CD1c-positive myeloid dendritic cell (primary cell): ENCODE results near the gene WDR17.

Experiments
- DNase-seq: peaks from one replicate; pipeline ENCODE4 v3.0.0-alpha.2; 2016; ENCODE audit errors: extremely low spot score

The WDR17 gene

DNA sequence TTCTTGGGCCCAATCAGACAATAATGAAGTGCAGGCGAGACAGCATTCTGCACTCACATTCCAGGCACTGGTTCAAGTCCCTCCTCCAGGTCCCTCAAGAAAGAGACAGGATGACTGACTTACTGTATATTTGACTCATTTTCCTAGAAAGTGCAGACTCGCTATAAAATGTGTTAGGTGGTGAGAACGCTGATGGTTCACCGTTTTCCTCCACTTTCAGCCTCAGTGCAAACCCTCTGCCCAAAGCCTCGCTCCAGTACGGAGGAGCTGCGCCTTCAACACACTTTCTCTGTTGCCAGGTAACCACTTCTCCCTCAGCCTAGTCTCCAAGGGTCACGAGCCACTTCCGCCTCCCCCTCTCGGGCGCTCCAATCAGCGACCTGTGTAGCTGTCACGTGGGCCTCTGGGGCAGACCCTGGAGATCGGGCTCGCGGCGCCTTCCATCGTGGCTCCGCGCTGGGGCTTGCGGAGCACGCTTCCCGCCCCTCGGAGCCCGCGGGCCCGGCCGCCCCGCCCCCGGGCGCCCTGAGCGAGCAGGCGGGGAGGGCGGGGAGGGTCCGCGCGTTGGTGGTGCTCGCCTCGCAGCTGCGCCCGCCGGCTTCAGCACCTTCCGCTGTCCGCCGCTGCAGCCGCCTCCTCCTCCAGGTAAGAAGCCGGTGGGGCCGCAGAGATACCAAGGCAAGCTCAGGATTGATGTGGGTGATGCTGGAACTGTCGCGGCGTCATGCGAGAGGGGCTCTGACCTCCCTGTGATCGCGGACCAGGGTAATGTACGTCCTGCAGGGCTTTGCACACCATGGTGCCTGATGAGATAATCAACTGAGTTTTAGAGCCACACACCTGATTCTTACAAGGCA lies at the start of gene WDR17:
Gene WDR17, plus strand, starts transcription at position 407 of the 857 bp plus-strand sequence. CDS start 45,740 bp downstream, outside the sequence.
- DNase-seq: peak; percentile 88

DNA sequence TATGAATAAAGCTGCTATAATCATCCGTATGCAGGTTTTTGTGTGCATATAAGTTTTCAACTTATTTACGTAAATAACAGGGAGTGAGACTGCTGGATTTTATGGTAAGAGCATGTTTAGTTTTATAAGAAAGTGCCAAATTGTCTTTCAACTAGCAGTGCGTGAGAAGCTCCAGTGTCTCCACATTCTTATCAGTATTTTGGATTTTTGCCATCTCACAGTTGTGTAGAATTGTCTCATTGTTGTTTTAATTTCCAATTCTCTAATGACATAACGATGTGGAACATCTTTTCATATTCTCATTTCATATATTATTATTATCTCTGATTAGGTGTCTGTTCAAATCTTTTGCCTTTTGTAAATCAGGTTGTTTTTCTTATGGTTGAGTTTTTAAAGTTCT lies 49.0 kb upstream of the WDR17 start:
- no peak for DNase-seq

DNA sequence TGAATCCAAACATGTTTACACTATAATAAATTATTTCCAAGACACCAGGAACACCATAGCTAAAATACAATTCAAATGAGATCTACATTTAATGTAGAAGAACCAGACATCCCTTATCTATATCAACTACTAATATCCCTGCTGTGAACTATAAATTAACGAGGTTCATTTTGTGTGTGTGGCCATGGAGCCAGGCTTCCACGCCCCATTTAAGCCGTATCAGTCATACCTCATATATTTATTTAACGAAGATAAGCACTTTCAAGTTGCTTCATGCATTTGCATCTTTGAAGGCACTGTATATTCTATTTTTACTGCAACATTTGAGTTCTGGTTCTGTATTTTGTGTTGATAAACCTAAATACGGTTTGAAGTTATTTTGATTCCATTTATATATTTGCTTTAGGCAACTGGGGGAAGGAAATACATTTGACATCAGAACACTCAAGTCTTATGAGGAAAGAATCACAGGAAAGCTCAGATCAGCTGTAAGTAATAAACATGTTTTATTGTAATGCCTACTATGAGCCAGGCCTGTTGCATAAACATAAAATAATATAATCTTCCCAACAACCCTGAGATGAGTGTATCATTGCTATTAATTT lies 45.1 kb upstream of the WDR17 start:
- DNase-seq: no peak

DNA sequence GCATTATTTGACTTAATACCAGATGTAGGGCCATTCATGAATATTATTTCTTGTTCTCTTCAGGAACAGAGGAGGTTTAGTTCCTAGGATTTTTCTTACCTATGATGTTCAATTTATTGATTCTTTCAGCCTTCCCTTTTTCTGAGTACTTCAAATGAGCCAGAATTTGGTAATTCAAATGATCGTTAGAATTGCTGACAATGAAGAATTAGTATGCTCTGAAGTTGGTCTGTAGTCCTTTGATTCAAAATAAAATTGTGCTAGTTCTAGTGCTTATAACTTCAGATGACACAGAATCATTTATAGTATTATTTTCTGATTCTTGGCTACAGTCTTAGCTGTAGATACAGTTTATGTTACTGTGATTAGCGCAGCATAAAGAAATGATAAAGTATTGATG lies 35.2 kb upstream of the WDR17 start:
- no peak for DNase-seq

DNA sequence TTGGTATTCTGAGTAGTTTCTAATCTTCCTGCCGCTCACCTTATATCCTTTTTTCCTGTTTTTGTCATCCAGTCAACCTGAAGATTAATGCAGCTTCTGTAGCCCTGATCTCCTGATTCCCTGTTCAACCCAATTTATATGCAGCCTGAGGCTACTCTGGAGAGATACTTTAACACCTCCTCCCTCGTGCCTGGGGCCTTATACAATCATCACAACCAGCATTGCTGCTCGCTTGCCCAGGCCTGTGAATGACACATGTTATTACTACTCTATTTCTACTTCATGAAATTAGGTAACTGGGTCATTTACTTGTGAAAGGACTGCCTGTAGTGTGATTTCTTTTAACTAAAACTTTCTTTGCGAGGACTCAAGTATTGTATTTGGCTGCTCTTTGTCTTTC lies 33.7 kb upstream of the WDR17 start:
- no peak for DNase-seq

DNA sequence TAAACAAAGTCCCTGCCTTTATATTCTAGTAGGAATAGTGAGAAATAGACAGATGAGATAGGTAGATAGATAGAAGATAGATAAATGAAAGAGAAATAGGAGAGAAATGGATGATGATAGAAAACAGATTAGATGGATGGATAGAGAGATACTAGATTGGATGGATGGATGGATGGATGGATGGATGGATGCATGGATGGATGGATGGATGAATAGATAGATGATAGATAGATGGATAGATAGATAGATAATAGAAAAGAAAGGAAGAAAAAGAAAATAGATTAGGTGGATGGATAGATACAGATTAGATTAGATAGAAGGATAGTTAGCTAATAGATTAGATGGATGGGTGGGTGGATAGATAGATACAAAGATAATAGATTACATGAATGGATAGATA lies 33.2 kb upstream of the WDR17 start:
- DNase-seq: no peak

DNA sequence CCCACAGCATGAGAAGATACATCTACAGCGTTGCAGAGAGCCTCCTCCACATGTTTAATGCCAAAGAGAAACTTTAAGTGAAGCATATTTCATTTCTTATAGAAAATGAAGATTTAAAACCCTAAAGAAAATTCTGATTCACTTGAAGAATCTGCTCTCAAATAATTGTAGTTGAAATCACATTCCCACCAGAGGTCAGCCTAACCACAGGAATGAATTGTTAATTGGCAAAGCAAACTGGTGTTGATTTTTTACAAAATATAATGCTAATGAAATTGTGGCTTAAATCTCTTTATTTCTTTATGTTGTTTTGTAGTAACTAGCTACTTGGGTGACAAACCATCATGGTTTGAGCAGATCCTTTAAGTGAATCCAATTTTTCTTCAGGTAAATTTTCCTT lies 31.1 kb upstream of the WDR17 start:
- peak; percentile 28 for DNase-seq

DNA sequence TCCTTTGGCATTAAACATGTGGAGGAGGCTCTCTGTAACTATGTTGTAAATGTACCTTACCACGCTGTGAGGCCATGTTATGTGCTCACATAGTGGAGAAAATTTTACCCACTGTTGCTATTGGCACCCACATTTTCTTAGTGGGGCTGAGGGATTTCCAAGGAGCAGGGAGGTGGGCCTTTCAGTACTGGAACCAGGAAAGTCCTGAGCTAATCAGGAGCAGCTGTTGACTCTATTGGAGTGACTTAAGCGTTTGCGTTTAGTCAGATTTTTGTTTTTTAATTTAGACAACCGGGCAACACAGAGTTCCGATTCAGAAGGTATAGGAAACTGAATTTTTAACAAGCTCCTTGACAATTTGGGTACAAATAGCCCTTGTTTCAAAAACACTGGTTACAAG lies 30.7 kb upstream of the WDR17 start:
- DNase-seq: no peak

DNA sequence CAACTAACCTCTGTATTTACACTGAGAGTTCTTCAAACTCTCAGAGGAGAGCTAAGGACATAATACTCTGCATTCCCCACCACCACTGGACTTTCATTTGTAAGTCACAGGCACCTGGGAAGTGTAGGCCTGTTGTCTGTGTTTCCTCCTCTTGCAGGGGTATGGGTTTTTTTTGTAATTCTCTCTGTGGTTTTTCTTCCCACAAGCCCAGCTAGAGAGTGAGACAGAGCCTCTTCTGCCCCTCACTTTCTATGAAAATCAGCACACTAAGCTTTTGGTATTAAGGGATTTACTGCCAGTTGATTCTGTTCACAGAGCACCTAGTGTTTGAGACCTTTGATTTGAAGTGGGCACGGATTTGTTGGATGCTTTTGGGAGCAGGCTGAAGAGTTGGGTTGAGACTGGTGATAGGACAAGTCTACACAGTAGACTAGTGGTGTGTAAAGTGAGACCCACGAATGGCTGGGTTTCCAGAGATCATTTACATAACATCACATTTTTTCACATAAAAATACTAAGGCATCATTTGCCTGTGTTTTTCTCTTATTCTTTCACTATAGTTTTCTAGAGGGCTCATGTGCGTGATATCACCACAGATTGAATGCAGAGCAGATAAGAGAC lies 28.9 kb upstream of the WDR17 start:
- DNase-seq: no peak

DNA sequence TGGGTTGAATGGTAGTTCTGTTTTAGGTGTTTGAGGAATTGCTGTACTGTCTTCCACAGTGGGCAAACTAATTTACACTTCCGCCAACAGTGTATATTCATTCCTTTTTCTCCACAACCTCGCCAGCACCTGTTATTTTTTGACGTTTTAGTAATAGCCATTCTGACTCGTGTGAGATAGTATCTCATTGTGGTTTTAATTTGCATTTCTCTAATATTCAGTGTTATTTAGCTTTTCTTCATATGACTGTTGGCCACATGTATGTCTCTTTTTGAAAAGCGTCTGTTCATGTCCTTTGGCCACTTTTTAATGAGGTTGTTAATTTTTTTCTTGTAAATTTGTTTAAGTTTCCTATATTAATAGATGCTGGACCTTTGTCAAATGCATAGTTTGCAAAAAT lies 26.9 kb upstream of the WDR17 start:
- no peak for DNase-seq

DNA sequence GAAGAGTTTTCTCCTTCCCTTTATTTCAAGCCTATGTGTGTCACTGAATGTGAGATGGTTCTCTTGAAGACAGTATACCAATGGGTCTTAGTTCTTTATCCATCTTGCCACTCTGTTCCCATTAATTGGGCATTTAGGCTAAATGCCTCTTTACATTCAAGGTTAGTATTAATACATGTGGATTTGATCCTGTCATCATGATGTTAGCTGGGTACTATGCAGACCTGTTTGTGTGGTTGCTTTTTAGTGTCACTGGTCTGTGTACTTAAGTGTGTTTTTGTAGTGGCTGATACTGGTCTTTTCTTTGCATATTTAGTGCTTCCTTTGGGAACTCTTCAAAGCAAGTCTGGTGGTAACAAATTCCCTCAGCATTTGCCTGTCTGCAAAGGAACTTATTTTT lies 23.4 kb upstream of the WDR17 start:
- no peak for DNase-seq

DNA sequence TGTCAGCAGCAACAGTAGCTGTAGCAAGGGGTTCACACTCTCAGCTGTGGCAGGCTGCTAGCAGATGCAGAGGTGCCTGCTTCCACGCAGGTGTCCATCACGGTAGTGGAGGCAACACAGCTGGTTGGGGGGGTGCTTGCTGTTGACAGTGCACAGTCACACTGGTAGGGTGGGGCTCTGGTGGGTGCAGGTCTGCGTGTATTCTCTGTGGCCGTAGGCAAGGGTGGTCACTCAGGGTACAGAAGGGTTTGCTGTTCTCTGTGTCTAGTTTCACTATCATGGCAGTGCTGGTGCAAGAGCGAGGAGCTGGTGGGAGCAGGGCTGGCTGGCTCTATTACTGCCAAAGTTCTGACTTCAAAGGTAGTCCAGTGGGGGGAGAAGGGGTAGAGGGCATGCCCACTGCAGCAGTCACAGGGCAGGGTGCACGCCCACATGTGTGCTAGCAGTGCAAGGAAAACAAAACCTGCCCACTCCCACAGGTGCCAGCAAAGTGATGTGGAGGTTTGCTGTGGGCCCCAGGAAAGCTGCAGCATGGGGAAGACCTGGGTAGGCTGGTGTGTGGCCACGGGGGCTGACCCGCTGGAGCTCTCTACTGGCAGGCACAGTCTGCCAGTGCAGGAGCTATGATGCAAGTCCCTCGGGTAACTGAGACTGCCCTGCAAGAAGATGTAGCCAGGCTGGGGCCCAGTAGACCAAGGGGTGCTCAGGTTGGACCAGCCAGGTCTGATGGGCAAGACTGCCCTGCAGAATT lies 21.6 kb upstream of the WDR17 start:
- no peak for DNase-seq

DNA sequence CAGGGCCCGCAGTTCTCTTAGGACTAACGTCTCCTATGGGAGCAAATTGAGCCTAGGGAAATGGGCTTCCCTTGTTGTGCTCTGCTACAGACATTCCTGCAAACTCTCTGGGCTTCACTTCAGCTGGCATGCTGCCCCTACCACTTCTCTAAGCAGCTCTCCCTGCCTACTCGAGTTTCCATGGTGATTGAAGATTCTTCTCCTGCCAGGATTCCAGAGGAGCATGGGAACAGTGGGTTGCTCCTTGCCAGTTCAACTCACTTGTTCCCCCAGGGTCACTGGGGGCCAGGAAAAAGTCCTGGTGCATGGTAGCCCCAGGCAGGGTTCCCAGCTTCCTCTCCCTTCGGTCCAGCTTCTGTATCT lies 21.1 kb upstream of the WDR17 start:
- no peak for DNase-seq

DNA sequence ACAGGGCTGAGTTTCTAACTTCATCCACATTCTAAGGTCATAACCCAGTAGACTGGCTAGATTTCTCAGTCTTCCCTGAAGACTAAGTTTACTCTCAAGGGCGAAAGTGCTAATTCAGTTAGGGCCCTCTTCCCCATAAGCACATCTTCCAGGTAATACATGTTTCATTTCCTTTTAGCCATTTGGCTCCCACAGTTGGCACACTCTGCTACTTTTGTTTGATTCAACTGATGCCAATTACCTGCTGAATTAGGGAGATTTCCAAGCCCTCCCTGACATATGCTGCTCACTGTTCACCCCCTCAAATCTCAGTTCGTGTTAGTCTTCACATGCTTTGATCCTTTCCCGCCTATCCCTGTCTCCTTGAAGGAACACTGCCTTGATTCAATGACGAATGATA lies 17.0 kb upstream of the WDR17 start:
- no peak for DNase-seq

DNA sequence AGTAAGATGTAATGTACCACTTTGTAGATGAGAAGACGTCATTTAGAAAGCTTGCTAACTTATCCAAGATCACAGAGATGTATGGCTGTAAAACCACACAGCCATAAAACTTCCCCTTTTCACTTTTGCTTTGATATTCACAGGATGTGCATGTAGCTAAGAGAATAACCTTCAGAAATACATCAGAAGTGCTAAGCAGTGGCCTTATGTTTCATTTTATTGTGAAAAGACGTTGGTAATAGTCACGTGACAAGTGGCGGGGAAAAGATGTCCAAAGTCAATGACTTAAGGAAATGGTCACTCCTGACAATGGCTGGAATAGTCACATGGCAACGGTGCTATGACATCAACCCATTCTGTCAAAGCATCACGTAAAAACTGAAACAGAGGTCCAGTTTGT lies 12.9 kb upstream of the WDR17 start:
- peak; percentile 15 for DNase-seq

DNA sequence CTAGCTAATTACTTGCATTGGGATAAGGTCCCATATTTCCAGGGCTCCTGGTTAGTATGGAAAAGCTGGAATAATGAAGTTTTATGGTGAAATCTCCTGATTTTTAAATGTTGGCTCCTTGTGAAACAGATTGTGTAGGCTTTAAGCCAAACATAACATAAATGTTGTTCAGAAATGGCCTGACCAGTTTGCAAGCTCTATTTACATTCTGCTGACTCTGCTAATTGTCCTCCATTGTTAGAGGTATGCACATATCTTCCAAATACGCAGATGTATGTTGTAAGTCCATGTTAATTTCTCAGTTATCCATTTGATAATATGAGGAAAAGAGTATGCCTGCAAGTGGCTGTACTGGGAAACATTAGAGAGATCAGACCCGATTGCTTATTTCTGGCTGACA lies 11.9 kb upstream of the WDR17 start:
- DNase-seq: no peak

DNA sequence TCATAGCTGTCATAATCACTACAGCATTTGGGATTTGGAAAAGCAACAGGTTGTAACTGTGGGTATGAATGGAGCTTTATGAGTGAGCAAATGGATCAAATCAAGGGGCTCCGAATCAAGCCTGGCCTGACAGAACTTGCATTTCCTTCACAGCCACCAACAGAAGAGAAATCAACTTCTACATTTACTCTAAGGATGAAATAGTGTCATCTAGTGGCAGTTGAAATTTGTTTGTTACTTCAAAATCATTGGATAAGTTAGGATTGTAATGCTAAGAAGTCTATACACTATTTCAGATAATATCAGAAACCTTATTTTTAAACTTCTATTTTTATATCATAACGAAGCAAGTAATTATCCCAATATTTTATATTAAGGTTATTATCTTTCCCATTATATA lies 10.7 kb upstream of the WDR17 start:
- no peak for DNase-seq

DNA sequence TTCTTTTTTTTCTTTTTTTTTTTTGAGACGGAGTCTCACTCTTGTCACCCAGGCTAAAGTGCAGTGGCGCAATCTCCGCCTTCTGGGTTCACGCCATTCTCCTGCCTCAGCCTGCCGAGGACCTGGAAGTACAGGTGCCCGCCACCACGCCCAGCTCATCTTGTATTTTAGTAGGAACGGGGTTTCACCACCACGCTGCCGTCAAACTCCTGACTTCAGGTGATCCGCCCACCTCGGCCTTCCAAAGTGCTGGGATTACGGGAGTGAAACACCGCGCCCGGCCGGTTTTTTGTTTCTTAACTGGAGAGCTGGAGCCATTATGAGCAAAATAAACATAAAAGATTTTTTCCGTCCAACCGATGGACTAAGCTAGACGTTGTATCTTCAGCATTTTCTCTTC lies 1.9 kb upstream of the WDR17 start:
- DNase-seq: no peak

DNA sequence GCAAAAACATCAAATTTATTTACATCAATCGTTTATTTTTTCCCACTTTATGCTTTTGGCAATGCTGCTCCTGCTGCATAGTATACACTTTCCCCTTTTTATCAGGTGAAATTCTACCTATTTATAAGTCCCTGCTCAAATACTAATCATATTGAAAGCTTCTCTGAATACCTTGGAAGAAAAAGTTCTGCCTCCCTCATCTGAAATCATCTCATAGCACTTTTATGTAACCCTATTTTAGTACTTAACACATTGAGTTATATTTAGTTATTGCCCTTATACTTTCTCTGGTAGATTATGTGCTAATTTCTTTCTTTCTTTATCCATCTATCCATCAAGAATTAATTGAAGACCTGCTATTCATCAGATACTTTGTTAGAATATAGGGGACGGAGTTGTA lies 1.1 kb upstream of the WDR17 start:
- DNase-seq: no peak

DNA sequence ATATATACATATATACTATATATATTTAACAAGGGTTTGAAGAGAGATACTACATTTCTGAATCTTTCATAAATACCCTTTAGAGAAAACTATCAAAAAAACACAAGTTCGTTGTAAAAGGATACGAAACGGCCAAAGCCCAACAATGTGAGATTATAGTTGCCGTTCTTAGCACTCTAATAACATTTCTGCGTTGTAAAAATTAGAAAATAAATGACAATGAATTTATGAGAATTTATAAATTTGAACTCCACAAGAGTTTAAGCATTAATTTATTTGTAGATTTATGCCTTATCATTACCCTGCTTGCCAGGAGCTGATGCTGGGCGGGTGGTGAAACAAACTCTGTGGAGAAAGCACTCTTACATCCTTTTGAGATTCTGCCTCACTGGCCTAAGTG lies 1.1 kb downstream of the WDR17 start:
- DNase-seq: no peak

DNA sequence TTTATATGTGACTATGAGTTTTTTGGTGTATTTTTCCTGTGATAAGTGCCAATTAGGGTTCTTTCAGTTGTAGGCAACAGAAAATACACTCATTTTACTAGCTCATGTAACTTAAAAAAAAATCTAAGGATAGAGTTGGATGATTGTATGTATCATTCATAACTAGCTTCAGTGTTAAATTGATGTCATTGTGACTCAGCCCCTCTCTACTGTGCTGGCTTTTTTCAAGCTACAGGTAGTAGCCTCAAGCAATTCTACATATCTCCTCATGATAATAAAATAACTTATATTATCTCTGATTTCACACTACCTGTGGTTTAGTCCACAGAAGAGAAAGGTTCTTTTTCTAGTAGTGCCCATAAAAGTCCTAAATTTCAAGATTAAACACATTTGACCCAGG lies 11.9 kb downstream of the WDR17 start:
- no peak for DNase-seq

DNA sequence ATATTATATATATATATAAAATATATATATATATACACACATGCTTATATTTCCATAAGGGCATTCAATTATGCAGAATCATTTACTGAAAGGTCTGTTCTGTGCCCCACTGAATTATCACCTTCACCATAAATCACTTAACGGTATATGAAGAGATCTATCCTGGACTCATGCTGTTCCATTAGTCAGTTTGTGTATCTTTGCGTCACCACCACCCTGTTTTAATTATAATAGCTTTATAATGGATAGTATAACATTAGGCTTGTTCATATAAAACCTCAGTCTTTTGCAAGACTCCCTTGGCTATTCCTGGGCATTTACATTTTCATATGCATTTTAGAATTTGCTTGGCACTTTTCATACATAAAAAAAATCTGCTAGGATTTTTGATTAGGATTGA lies 19.1 kb downstream of the WDR17 start:
- no peak for DNase-seq

DNA sequence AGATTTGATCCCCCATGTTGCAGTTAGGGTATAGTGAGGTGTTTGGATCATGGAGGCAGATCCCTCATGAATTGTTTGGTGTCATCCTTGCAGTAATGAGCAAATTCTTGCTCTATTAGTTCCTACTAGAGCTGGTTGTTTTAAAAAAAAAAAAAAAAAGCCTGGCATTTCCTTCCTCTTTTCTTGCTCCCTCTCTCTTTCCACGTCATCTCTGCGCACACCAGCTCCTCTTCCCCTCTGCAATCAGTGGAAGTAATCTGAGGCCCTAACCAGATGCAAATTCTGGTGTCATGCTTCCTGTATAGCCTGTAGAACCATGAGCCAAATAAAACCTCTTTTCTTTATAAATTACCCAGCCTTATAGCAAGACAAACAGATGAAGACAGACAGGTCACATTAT lies 24.5 kb downstream of the WDR17 start:
- DNase-seq: peak; percentile 5
